ENCODE data around the gene ADRA2C. TPM values are rescaled to one million over a fixed set of nuclear protein-coding genes. Genes with fewer than 3 reads are reported as not detected.

ADRA2C gene
- total and polyA plus RNA-seq, 2 of the 13 experiments (the other 11 are each of a cell fraction or from before 2014, with no cell fraction given): 15.4 to 69.7 TPM

DNA sequence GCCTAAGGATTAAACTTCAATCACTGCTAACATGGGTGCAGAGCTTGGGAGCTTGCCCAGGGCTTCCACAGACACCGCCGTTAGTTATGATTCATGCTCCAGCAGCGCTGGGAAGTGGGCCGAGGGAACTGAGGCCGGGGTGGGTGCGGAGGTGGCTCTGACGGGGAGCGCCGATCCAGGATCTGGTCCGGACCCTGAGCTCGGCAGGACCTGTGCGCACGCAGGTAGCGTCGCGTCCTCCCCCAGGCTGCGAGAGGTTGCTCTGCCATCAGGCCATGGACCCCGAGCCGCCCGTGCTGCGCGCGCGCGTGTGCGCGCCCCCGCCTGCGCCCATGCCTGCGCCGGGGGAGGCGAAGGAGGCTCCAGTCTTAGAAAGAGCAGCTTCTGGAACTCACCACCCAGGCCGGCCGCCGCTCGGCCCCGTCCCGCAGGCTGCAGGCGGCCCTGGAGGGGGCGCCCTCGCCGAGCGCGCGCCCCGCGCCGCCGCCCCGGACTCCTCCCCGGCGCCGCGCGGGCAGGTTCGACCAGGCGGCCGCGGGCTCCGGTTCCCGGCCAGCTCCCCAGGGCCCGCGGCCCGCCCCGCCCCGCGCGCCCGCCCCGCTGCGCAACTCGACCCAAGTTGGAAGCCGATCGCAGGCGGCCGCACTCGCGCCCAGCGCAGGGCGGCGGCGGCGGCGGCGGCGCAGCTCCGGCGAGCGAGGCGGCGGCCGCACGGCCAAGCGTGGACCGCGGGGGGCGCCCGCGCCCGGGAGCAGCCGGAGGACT is 732 bp upstream of the ADRA2C start (continued):
- 0 out of 2 replicates have a peak, but pooled peaks have one; percentile 36 for TF ChIP-seq GMEB1 (CRISPR knock-in tag; IDR thresholded peaks at IDR 0.05; ENCODE audit: borderline replicate concordance)
- TF ChIP-seq ZNF441 (CRISPR knock-in tag; IDR thresholded peaks at IDR 0.05; ENCODE audit: borderline replicate concordance): no peak
- no peak for TF ChIP-seq SNAI1 (CRISPR knock-in tag; IDR thresholded peaks at IDR 0.05; ENCODE audit: borderline replicate concordance)
- TF ChIP-seq RAD21 (CRISPR knock-in tag; IDR thresholded peaks at IDR 0.05): peak; percentile 69
- TF ChIP-seq ZFX (CRISPR knock-in tag; IDR thresholded peaks at IDR 0.05; ENCODE audit: low read depth): peak; percentile 65
- no peak for TF ChIP-seq NFAT5 (CRISPR knock-in tag; IDR thresholded peaks at IDR 0.05)
- no peak for TF ChIP-seq ZNF33A (CRISPR knock-in tag; IDR thresholded peaks at IDR 0.05; ENCODE audit: borderline replicate concordance)
- no peak for TF ChIP-seq HNRNPUL1 (IDR thresholded peaks at IDR 0.05; ENCODE audit: low read depth, low read length)
- no peak for TF ChIP-seq MAZ (IDR thresholded peaks at IDR 0.05; ENCODE audit: borderline replicate concordance, low read depth, low read length)
- TF ChIP-seq MAZ (CRISPR knock-in tag; IDR thresholded peaks at IDR 0.05; ENCODE audit: low read depth): peak; percentile 52
- no peak for TF ChIP-seq ASH2L (IDR thresholded peaks at IDR 0.05; ENCODE audit: insufficient read length, low read depth, low read length)
- TF ChIP-seq ZFY (CRISPR knock-in tag; IDR thresholded peaks at IDR 0.05): 0 out of 2 replicates have a peak, but pooled peaks have one; percentile 44
- TF ChIP-seq MIER2 (CRISPR knock-in tag; IDR thresholded peaks at IDR 0.05): no peak
- TF ChIP-seq HDAC1 (CRISPR knock-in tag; IDR thresholded peaks at IDR 0.05): no peak
- TF ChIP-seq TAF1 (CRISPR knock-in tag; IDR thresholded peaks at IDR 0.05): peak; percentile 53; the same call in 1 of the 2 replicates
- no peak for TF ChIP-seq ZNF460 (CRISPR knock-in tag; IDR thresholded peaks at IDR 0.05; ENCODE audit: borderline replicate concordance)
- peak; percentile 53; the same call in 1 of the 2 replicates for TF ChIP-seq GABPB1 (CRISPR knock-in tag; IDR thresholded peaks at IDR 0.05)
- TF ChIP-seq MTA1 (CRISPR knock-in tag; IDR thresholded peaks at IDR 0.05; ENCODE audit: borderline replicate concordance): no peak
- TF ChIP-seq, protein P1, sequence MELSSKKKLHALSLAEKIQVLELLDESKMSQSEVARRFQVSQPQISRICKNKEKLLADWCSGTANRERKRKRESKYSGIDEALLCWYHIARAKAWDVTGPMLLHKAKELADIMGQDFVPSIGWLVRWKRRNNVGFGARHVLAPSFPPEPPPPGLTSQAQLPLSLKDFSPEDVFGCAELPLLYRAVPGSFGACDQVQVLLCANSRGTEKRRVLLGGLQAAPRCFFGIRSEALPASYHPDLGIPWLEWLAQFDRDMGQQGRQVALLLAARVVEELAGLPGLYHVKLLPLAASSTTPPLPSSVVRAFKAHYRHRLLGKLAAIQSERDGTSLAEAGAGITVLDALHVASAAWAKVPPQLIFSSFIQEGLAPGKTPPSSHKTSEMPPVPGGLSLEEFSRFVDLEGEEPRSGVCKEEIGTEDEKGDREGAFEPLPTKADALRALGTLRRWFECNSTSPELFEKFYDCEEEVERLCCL (CRISPR knock-in tag; IDR thresholded peaks at IDR 0.05; ENCODE audit: borderline replicate concordance): no peak
- TF ChIP-seq TCF12 (IDR thresholded peaks at IDR 0.05): no peak
- TF ChIP-seq TCF12 (CRISPR knock-in tag; IDR thresholded peaks at IDR 0.05): no peak
- TF ChIP-seq ZNF430 (CRISPR knock-in tag; IDR thresholded peaks at IDR 0.05): no peak

All from HepG2 (cell line).